ENCODE results near the gene ARHGAP24. TPM values are rescaled to one million over a fixed set of nuclear protein-coding genes. Genes with fewer than 3 reads are reported as not detected.

Gene ARHGAP24
- polyA plus RNA-seq, 2 of the 4 experiments (the other 2 are of a cell fraction): 1.7 to 12.1 TPM

DNA sequence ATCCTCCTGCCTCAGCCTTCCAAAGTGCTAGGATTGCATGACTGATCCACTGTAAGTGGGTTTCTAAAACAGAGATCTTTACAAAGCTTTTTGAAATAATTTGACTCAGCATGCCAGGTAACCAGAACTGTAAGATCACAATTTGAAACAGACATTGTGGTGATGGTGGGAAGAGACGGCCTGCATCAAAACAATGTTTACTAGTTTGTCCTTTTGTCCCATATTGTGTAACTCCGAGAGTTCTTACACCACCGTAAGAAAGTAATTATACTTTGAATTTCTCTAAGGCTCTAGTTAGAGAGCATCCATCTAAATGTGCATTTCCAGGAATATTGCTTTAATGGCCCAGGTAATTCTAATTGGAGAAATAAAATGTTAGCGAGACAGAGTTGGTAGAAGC, 594 bp upstream of the ARHGAP24 start:
- POLR2A ChIA-PET: interaction anchor here (1.2 to 1.3 kb wide), 2 partner anchors 21 to 273 kb away, joined by 4 read pairs; no protein-coding TSS in a partner anchor
- WGBS (ENCODE audit: missing lambda C conversion rate): 56% methylated on average over 4 of the region's 4 CpGs
- H3K4me1 ChIP-seq: peaks cover 34% of the 10 kb centered on the region
- CTCF ChIA-PET: interaction anchor here (1.1 kb wide), 1 partner anchor 44 kb away, joined by 3 read pairs; no protein-coding TSS in a partner anchor
- no peak; a peak in 1 of 6 replicates for ATAC-seq
- TF ChIP-seq, protein P1, sequence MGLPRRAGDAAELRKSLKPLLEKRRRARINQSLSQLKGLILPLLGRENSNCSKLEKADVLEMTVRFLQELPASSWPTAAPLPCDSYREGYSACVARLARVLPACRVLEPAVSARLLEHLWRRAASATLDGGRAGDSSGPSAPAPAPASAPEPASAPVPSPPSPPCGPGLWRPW (IDR thresholded peaks at IDR 0.05): no peak
- TF ChIP-seq TP53 (CRISPR knock-in tag; IDR thresholded peaks at IDR 0.05) (no peak), CBX2 (IDR thresholded peaks at IDR 0.05; ENCODE audit: borderline replicate concordance, low read depth) (no peak), MYC (IDR thresholded peaks at IDR 0.05; ENCODE audit: borderline replicate concordance, low read length) (no peak), HEYL (CRISPR knock-in tag; IDR thresholded peaks at IDR 0.05) (no peak), GATA3 (IDR thresholded peaks at IDR 0.05; ENCODE audit: borderline replicate concordance) (no peak), ZFP36 (IDR thresholded peaks at IDR 0.05; ENCODE audit: borderline replicate concordance, partially characterized antibody) (no peak), CHD4 (IDR thresholded peaks at IDR 0.05; ENCODE audit: borderline replicate concordance) (no peak)
- TF ChIP-seq, protein P2, sequence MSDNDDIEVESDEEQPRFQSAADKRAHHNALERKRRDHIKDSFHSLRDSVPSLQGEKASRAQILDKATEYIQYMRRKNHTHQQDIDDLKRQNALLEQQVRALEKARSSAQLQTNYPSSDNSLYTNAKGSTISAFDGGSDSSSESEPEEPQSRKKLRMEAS (IDR thresholded peaks at IDR 0.05): no peak
- DNase-seq (ENCODE audit: low read depth in 1 of 2, low spot score in 1 of 2): no peak
- H3K27ac ChIP-seq: peak overlapping the region; percentile 78 to 91; a peak in 4 of 6 replicates
- peak overlapping the region; percentile 68 for H3K4me3 ChIP-seq
- H3K4me2 ChIP-seq: peak overlapping the region; percentile 70
- FAIRE-seq: no peak
- H3K9me3 ChIP-seq: no peaks in the 10 kb centered on the region

DNA sequence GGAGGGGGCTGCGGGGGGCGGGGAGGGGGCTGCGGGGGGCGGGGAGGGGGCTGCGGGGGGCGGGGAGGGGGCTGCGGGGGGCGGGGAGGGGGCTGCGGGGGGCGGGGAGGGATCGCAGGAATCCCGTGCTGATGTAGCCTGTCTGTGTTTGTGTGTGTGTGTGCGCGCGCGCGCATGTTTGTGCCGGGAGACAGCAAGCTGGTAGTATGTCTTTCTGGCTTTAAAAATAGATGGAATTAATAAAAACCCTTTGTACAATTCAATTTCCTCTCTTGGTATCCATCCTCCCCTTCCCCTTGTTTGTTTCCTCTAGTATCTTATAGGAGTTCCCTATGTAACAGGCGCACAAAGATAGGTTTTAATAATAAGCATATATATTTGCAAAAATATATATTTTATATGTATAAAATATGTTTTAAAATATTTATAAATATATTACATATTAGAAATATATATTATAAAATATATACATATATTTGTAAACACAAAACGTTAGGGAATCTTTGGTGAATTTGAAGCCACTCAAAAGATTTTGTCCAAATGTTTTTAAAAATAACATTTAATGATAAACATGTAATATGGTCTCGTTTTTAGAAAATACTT, 782 bp downstream of the ARHGAP24 start:
- under 1% methylated on average over 11 of the region's 21 CpGs for WGBS (ENCODE audit: missing lambda C conversion rate)
- H3K27ac ChIP-seq: peak overlapping the region; percentile 78 to 91
- POLR2A ChIA-PET: interaction anchor here (1.2 to 1.3 kb wide), 2 partner anchors 20 to 271 kb away, joined by 4 read pairs; no protein-coding TSS in a partner anchor
- CTCF ChIA-PET: no interaction called here
- no peaks in the 10 kb centered on the region for H3K9me3 ChIP-seq
- DNase-seq (ENCODE audit: low read depth in 1 of 2, low spot score in 1 of 2) (peak in 1 of 2 experiments; percentile 42), ATAC-seq (peak; percentile 10 to 17; a peak in 1 of 6 replicates), FAIRE-seq (no peak)
- H3K4me1 ChIP-seq: peaks cover 34% of the 10 kb centered on the region
- H3K4me2 ChIP-seq: peak overlapping the region; percentile 70
- TF ChIP-seq NR3C1 (IDR thresholded peaks at IDR 0.05): no peak
- TF ChIP-seq, protein P3, sequence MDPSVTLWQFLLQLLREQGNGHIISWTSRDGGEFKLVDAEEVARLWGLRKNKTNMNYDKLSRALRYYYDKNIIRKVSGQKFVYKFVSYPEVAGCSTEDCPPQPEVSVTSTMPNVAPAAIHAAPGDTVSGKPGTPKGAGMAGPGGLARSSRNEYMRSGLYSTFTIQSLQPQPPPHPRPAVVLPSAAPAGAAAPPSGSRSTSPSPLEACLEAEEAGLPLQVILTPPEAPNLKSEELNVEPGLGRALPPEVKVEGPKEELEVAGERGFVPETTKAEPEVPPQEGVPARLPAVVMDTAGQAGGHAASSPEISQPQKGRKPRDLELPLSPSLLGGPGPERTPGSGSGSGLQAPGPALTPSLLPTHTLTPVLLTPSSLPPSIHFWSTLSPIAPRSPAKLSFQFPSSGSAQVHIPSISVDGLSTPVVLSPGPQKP (IDR thresholded peaks at IDR 0.05; ENCODE audit: low read depth, low read length): no peak
- no peak for TF ChIP-seq HOXA7 (CRISPR knock-in tag; IDR thresholded peaks at IDR 0.05)
- no peak for TF ChIP-seq HDAC2 (IDR thresholded peaks at IDR 0.05)
- TF ChIP-seq FOSB (CRISPR knock-in tag; IDR thresholded peaks at IDR 0.05): no peak
- TF ChIP-seq, protein P4, sequence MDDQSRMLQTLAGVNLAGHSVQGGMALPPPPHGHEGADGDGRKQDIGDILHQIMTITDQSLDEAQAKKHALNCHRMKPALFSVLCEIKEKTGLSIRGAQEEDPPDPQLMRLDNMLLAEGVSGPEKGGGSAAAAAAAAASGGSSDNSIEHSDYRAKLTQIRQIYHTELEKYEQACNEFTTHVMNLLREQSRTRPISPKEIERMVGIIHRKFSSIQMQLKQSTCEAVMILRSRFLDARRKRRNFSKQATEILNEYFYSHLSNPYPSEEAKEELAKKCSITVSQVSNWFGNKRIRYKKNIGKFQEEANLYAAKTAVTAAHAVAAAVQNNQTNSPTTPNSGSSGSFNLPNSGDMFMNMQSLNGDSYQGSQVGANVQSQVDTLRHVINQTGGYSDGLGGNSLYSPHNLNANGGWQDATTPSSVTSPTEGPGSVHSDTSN (IDR thresholded peaks at IDR 0.05): no peak
- peak overlapping the region; percentile 68 for H3K4me3 ChIP-seq

DNA sequence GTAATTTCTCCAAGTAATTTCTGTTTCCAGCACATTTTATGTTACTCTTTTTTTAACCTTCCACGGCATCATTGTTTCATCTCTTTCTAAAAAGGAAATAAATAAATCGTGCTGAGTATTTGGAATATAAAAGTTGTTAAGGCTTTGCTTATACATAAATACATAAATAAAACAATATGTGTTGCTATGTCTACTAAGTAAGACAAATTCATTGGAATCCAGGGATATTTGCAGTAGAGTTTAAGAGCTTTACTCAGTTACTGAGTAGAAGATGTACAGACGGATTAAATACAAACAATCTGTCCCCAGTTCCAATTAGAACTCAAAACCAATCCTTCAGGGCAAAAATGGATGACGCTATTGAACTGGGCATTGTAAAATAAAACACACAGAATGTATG, 1.4 kb downstream of the ARHGAP24 start:
- Histone ChIP-seq H3K4me3 (peak overlapping the region; percentile 68; the same call in 2 of the 3 replicates), H3K27ac (peak overlapping the region in 1 of 2 experiments; percentile 40; a peak in 2 of 6 replicates), H3K9me3 (no peaks in the 10 kb centered on the region), H3K4me2 (peak overlapping the region; percentile 70), H3K4me1 (peaks cover 34% of the 10 kb centered on the region)
- 47% methylated on average over 4 of the region's 4 CpGs for WGBS (ENCODE audit: missing lambda C conversion rate)
- FAIRE-seq: no peak
- DNase-seq (ENCODE audit: low read depth in 1 of 2, low spot score in 1 of 2): no peak
- CTCF ChIA-PET: no interaction called here
- no peak for ATAC-seq
- no peak for TF ChIP-seq HOXA7 (CRISPR knock-in tag; IDR thresholded peaks at IDR 0.05)
- POLR2A ChIA-PET: no interaction called here

DNA sequence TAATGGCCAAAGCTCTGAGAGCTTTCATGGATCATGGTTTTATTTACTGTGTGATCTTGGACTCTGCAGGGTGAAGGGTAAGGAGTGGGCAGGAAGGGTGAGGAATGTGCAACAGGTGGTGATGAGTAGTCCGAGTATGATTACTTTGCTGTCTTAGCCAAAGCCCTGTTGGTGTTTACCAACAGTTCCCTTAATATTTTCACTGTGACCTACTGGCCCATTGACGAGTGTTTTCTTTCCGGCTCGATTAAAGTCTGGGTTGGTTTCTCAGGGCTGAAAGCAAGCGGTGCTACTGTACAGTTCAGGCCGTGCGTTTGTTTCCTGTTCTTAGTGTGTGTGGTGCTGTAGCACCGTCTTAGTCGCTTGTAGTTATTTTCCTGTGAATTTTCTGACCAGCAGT, 2.6 kb downstream of the ARHGAP24 start:
- 44% methylated on average over 9 of the region's 9 CpGs for WGBS (ENCODE audit: missing lambda C conversion rate)
- no peak overlapping the region for H3K4me3 ChIP-seq
- FAIRE-seq: no peak

More for the DNA sequence above, 2.6 kb downstream of the ARHGAP24 start:
- ChIA-PET CTCF (no interaction called here), POLR2A (no interaction called here)
- peaks cover 34% of the 10 kb centered on the region for H3K4me1 ChIP-seq
- ATAC-seq (peak in 1 of 2 experiments; percentile 16; a peak in 2 of 6 replicates), DNase-seq (ENCODE audit: low read depth in 1 of 2, low spot score in 1 of 2) (peak in 1 of 2 experiments; percentile 41)
- no peaks in the 10 kb centered on the region for H3K9me3 ChIP-seq
- H3K4me2 ChIP-seq: peak overlapping the region; percentile 70
- peak overlapping the region; percentile 40 to 54; a peak in 5 of 6 replicates for H3K27ac ChIP-seq
- no peak for TF ChIP-seq HOXB13 (CRISPR knock-in tag; IDR thresholded peaks at IDR 0.05; ENCODE audit: low read depth)
- no peak for TF ChIP-seq FOSL2 (IDR thresholded peaks at IDR 0.05)
- 0 out of 2 replicates have a peak, but pooled peaks have one; percentile 16 for TF ChIP-seq FOSL2 (CRISPR knock-in tag; IDR thresholded peaks at IDR 0.05)

All from A549 (cell line).